GM20000 (cell line): Measurements from ENCODE around the gene C1orf53.

Source experiments
- DNase-seq: peaks from one replicate; pipeline ENCODE4 v3.0.0; 2012; ENCODE audit warnings: low spot score
- TF ChIP-seq, protein P1 (sequence below): IDR thresholded peaks from 2 replicates; pipeline ENCODE4 v1.5.1; 2012; ENCODE audit warnings: mild to moderate bottlenecking, control low read depth; ENCODE audit errors: extremely low read depth, missing control alignments

C1orf53 gene

DNA sequence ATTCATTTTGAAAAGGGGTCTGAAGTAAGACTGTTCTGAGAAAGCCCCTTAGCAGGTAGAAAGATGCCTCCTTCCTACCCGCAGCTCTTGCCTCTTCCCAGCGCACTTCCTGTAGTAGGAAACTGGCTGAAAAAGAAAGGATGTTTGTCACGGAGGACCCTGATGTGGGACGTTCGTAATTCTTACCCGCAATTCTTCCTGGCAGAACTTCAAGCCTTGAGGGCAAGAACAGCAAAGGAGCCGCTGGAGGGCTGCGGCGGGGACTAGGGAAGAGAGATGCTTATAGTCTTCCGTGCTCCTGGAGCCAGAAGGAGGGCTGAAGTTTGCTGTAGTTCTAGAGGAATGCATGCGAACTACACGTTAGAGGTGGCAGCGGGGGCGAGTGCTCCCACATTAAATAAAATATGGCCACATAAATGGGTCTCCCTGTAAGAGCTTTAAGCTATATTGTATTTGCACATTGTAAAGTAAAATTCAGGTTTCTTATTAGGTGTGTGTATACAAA, 6.3 kb downstream of the C1orf53 start:
- TF ChIP-seq, protein P1, sequence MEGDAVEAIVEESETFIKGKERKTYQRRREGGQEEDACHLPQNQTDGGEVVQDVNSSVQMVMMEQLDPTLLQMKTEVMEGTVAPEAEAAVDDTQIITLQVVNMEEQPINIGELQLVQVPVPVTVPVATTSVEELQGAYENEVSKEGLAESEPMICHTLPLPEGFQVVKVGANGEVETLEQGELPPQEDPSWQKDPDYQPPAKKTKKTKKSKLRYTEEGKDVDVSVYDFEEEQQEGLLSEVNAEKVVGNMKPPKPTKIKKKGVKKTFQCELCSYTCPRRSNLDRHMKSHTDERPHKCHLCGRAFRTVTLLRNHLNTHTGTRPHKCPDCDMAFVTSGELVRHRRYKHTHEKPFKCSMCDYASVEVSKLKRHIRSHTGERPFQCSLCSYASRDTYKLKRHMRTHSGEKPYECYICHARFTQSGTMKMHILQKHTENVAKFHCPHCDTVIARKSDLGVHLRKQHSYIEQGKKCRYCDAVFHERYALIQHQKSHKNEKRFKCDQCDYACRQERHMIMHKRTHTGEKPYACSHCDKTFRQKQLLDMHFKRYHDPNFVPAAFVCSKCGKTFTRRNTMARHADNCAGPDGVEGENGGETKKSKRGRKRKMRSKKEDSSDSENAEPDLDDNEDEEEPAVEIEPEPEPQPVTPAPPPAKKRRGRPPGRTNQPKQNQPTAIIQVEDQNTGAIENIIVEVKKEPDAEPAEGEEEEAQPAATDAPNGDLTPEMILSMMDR = no peak
- no peak for DNase-seq

DNA sequence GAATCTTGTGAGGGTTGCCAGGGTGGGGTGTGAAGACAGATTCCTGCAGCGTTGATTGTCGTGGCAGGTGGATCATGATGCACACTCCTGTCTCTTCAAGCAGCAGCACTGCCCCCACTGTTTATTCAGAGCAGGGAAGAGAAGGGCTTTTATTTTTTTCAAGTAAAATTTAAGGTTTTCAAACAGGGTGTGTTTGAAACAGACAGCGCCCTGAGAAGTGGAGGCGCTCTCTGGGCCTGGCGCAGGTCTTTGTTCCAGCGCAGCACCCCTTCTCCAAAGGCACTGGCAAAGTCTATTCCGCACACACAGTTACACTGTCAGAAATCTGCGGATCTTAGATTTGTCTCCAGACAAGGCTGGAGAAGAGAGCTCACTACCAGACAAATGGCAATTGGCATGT, 7.0 kb downstream of the C1orf53 start:
- TF ChIP-seq, protein P1 = no peak
- DNase-seq = no peak

DNA sequence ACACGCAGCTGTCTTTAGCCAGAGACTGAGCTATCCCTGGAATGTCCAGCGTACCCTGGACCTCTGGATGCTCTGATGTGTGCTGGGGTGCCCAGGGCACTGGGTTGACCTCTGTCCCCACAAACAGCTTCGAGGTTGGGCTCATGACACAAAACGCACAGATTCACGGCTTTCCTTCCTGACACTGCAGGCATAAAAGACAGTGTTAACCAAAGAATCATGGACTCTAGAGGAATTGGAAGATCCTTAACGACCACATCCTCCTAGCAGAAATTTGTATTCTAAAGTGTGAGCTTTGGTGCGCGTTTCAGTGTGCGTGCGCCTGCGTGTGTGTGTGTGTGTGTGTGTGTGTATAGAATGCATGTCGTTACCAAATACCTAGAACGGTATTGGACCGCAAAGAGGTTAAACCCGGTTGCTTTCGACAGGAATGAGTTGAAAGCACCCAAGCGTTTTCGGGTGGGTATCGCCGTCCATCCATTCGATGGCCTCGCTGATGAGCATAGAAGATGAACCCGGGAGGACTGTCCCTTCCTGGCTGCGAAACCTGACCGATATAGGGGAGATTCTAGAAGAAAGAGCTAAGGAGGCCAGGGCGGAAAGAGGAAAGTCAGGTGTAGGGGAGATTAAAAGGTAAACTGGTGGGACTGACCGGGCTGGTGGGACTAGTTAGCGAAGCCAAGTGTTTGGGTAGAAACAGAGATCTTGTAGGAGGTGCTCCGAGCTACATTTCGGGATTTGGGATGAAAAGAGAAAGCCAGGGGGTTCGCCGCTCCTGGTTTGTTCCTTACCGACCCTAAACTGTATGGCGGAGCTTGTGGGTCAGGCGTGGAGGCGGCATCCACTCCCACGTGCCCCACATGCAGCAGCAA, 7.9 kb downstream of the C1orf53 start:
- TF ChIP-seq, protein P1 = no peak
- DNase-seq = no peak

DNA sequence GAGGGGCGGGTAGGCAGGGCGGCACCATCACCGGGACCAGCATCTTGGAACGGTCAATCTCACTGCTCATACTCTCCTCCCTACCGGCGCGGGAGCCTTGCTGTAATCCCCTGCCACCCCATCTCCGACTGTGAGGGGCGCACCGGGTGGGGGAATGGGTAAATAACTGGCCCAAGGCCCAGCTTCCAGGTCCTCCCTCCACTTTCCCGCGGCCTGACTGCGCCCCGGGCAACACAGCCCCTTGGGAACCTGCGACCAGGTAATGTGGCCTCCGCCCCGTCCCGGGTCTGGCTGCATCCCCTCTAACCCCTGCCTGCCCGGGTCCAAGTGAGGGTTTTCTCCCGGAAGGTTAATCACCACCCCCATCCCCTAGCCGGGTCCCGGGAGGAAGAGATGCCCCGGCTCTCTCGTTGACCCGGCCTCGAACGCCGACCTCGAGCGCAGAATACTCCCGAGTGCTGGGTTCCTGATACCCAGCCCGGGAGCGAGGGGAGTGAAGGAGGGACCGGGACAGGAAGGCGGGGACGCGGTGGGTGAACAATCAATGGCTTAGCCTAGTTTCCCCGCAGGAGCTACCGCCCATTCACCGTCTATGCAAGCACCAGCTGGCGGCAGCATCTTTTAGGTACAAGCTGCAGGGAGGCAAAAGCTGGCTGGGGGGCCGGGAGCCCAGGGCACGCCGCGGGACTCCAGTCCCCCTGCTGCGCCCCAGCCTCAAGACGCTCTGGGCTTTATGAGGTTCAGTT, 8.9 kb downstream of the C1orf53 start:
- TF ChIP-seq, protein P1 = no peak
- DNase-seq = peak; percentile 19

DNA sequence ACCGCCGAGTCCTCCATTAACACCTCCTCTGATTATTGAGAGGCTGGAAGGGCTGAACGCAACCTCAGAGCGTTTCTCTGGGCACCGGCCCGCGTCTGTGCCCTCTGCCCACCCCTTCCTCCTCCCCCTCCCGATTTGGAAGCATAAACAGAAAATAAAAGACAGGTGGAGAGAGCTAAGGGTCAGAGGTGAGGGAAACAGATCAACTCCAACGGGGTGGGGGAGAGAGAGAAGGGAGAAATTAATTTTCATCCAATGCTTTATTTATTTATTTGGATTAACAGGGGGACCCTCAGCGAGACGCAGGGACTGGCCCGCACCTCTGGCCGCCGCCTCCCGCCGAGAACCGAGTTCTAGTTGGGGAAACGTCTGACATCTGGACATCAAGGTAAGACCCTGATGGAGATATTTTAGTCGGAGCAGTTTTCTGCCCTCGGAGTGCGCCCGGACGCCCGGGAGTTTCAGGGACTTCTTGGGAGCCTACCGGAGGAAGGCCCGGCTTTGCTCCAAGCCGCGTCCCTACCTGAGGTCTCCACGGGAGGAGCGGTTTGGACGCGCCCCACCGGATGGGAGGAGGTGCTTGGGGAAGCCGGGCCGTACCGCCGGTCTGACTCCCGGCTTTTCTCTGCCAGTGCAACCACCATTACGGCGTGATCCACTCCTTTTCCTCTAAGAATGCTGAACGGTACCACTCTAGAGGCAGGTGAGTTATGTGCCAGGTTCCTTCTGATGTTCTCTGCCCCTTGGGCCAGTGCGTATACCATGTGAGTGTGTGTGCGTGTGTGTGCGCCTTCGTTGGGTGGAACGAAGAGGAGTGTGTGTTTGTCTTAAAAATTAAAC, 9.6 kb downstream of the C1orf53 start:
- TF ChIP-seq, protein P1 = no peak
- DNase-seq = no peak

DNA sequence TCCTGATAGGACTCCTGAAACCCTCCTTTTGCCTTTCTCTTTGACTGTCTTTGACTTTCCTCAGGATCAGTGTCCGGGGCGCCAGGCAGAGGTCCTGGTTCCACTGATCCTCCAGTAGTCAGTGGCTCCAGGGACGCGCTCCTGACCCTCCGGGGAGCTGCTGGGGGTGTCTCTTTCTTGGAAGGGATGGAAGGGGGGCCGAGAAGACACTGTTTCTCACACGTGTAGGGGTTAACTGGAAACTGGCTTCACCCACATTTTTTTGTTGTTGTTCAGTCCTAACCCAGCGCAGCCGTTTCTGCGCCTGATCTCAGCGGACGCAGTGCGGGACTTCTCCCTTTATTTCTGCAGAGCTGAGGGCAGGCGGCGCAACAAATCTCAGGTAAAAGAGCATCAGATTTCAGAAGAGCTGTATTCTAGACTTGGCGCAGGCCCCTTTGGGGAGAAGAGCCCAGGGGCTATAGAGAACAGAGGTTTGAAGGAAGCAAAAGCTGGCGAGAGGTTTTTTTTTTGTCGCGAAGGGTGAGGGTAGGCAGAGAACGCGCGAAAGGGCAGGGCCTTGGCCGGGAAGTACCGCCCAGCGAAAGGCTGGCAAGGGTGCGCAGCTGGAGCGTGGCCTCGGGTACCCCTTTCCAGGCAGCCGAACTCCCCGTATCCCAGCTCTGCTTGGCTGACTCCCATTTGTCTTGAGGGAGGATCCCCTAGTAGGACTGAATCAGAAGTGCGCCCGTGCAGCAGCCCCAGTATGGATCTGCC, 10.5 kb downstream of the C1orf53 start:
- DNase-seq = no peak
- TF ChIP-seq, protein P1 = no peak
